GM19025 (cell line): ENCODE data around the gene CCDC78.
"Not testable (repeated sequence)": the region's sequence is repeated elsewhere in the genome, so short reads cannot be mapped to it uniquely, and the experiment has no call there.

ENCODE experiments used
- ATAC-seq: cut with Tn5 transposase; IDR thresholded peaks from one replicate; pipeline ENCODE4 v1.9.1; 2021; ENCODE audit warnings: mild to moderate bottlenecking, low read depth, moderate library complexity; ENCODE audit not compliant: unreplicated experiment

CCDC78 gene

DNA sequence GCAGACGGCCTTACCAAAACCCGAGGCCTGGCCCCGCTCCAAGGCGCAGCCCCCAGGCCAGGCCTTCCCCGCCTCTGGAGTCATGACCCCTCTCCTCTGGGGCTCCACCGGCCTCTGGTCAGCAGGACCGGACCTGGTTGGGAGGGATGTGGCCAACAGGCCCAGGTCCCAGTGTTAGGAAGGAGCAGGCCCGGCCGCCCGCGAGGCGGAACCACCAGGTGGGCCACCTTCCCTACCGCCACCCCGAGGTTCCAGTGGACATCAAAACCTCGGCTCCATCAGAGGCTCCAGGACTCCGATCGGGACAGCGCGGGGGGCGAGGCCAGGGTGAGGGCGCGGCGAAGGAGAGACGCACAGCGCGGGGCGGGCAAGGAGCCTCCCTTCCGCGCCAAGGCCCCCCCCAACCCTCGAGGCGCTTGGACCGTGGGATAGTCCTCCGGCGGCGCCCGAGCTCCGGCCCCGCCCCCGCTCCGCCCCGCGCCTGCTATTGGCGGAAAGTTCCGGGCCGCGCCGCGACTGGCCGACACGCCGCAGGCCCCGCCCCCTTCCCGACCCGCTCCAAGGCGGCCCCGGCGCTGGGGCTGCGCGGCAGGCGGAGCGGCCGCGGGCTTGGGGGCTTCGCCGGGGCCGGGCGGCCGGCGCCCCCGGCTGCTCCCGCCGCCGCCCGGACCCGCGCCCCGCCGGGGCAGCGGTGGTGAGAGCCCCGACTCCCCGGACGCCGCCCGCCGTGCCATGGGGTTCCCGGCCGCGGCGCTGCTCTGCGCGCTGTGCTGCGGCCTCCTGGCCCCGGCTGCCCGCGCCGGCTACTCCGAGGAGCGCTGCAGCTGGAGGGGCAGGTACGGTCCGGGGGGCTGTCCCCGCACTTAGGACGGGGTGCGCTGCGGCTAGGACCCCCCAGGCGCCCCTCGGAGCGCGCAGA, 11.4 kb downstream of the CCDC78 start, which contains the start of gene METRN:
METRN (plus strand) TSS at position 561 of the 919 bp plus-strand sequence; CDS start at position 733, 172 bp downstream.
- ATAC-seq, result peak; percentile 84

DNA sequence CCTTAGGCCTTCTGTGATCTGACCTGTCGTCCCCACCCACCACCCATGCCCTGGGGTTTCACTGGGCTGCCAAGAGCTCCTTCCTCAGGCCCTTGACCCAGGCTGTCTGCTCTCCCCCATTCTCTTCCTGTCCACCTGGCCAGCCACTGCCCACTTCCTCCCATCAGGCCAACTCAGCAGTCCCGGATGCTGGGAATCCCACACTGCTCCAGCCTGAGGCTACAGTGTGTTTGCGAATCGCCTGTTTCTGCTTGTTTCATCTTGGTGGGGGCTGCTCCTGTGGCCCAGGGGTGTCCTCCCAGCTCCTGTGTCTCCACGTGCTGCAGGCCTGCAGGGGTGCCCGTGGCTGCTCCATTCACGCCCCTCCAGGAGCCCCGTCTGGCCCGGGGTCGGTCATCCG, 12.2 kb downstream of the CCDC78 start:
- no peak for ATAC-seq

DNA sequence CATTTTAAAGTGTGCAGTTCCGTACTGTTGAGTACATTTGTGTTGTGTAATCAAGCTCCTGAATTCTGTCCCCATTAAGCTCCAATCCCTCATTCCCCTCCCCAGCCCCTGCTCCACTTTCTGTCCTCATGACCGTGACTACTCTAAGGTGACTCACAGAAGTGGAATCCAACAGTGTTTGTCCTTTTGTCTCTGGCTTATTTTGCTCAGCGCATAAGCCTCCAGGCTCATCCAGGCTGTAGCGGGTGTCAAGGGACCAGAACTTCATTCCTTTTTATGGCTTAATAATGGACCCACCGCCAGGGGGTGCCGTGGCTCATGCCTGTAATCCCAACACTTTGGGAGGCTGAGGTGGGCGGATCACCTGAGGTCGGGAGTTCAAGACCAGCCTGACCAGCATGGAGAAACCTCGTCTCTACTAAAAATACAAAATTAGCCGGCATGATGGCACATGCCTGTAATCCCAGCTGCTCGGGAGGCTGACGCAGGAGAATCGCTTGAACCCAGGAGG, 13.4 kb downstream of the CCDC78 start:
- ATAC-seq, result not testable (repeated sequence)

DNA sequence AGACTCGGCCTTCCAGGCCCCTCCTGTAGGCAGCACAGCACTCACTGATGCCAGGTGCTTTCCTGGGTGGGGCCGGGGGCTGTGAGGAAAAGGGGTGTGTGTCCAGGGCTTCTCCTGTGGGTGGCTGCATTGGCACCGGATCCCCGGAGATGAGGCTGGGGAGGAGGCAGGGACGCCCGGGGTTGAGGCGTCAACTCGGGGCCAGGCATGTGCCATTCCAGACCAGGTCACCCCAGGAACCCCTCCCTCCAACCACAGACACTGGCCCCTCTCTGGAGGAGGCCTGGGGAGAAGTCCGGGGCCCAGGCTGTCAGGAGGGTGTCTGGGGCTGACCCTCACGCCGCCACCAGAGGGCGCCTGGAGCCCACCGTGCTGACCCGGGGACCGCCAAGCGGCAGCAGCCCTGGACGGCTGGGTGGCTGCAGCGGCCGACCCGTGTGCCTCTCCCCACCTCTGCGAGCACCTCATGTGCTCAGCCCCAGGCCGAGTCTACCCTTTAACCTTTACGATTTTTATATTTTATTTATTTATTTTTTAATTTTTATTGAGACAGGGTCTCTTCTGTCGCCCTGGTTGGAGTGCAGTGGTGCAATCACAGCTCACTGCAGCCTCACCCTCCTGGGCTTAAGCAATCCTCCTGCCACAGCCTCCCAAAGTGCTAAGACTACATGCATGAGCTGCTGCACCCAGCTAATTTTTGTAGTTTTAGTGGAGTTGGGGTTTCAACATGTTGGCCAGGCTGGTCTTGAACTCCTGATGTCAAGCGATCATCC, 14.5 kb downstream of the CCDC78 start:
- no peak for ATAC-seq

DNA sequence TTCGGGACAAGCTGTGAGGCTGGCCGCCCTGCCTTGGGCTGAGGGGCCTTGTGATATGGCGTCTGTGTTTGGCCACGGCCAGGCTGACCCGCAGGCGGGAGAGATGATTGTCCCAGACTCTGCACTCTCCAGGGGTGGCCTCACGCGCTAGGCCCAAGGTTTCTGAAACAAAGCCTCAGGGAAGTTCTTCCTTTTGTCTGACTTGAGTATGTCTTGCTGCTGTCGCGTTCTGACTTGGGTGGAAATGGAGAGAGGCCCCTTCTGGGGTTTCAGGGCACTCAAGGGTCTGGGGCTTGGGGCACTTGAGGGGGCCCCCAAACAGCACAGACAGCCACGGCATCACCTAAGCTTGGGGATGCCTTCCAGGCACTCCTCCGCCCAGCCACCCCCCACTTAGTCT, 15.2 kb downstream of the CCDC78 start:
- ATAC-seq, result no peak

DNA sequence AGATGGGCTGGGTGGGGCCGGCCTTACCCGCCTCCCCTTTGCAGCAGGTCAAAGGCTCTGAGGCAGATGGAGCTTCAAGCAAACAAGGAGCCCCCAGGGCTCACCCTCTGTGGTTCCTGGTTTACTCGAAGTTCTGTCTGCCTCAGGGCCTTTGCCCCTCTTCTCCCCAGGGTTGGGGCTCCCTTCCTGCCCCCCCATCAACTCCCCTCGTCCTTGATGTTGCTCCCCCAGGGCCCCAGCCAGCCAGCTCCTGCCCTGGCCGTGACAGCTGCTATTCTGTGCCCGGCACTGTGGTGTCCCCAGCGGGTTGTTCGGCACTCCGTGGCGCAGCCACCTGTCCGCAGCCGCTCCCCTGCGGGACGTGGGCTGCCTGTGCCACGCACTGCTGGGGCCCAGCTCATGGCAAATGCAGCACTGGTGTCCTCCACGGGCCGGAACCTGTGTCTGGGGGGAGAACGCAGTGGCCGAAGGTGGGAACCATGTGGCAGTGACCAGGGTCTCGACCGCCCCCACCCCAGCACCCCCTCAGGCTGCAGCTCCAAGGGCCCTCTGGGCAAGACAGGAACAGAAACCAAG, 15.7 kb downstream of the CCDC78 start:
- ATAC-seq, result no peak

DNA sequence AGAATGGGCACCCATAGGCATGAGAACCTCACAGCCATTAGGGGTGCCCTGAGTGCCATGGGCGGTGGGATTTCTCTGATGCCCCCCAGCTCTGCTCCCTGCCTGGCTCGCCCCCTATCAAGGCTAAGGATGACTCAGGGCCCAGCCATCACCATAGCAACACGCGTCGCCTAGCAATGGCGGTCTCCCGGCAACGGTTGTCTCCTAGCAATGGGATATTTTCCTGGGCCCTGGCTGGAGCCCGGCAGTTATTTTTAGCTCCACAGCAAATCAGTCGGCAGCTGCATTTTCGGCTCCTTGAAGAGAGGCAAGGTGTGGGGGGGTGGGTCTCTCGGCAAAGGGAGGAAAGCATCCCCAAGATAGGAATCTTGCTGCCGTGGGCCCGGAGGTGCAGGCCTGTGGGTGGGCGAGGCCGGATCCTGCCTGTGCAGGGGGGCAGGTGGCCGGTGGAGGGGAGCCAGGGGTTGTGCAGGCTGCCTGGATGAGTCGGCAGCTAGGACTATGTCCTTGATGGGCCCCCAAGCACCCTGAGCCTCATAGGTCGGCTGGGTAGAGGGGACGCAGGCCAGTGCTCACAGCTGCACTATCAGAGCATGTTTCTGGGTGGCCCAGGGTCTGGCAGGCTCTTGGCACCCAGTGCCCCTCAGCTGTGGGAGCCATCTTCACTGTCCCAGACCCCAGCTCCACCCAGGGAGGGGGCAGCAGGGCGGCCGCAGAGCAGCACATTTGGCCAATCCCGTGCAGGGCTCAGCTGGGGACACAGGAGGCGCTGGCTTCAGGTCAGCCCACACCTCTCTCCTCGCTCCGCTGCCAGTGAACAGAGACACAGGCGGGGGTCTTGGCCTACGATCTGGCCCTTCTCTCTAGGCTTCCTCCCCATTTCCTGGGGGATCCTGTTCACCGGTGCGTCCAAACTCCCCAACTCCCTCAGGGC, 16.4 kb downstream of the CCDC78 start:
- ATAC-seq, result no peak

DNA sequence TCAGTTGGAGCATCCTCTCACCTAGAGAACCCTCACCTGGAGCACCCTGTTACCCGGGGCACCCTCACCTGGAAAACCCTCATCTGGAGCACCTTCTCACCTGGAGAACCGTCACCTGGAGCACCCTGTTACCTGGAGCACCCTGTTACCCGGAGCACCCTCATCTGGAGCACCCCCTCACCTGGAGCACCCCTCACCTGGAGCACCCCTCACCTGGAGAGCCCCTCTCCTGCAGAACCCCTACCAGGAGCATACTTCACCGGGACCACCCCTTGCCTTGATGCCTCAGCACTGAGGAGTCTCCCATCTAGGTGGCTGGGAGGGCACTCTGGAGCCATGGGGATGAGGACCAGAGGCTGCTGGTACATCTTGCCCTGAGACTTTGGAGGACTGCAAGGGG, 17.3 kb downstream of the CCDC78 start:
- no peak for ATAC-seq

DNA sequence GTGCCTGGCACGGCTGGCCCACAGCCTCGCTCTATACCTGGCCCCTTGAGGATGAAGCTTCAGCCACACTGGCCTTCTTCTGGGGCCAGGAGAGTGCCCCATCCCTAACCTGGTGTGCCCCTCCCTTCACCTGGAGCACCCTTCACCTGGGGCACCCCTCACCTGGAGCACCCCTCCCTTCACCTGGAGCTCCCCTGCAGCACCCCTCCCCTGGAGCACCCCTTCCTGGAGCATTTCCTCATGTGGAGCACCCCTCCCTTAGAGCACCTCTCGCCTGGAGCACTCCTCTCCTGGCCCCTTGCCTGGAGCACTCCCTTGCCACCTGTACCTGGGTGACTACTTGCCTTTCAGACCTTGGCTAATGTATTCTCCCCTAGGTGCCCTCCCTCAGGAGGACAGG, 18.2 kb downstream of the CCDC78 start:
- ATAC-seq, result no peak

DNA sequence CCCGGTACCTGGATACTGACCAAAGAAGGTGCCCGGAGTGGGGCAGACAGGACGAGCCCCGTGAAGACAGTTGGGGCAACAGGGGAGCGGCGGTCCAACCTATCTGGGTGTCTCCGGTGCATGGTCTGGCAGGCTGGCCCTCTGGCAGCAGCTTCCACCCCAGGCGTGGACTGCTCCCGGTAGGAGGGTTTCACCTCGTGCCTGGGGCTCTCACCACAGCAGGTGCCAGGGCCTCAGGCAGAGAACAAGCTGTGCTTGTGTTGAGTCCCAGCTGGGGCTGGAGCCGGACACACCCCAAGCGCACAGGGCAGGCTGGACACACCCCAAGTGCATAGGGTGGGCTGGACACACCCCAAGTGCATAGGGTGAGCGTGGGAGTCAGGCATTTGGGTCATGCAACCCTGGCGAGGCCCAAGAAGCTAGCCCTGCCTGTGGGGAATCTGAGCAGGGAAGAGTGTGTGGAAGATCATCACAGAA, 19.1 kb downstream of the CCDC78 start:
- no peak for ATAC-seq

DNA sequence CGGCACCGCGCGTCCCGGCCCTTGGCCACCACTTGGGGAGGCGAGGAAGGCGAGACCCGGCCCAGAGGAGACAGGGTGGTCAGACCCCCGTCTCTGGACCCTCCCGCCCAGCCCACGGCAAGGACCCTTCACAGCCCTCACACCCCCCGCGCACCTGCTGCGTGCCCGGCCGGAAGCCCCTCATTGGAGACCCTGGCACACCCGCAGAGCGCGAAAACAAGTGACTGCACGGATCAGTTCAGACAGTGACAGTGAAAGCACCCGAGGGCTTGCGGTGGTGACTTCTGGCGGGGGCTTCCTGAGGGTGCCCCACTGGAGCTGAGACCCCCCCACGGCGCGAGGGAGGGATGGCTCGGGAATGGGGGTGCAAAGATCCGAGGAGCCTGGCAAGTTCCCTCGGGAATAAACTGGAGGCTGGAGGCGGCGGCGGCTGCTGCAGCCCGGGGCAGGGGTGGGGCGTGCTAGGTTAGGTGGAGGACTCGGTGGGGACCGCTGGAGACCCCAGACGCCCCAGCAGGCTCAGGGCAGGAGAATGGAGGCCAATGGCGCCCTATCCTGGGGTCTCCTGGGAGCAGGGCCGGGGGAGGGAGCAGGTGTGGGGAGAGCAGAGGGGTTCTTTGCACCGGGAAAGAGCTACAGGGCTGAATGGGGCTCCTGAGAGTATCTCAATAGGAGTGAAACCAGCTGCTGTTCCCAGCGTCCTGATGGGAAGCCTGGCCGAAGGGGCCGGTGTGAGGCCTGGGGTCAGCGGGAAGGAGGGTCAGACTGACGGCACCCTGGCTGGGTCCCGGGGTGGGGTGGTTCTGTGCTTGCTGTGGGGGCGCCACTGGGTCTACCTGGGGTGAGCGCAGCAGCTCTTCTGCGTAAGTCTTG, 19.8 kb downstream of the CCDC78 start:
- no peak for ATAC-seq

DNA sequence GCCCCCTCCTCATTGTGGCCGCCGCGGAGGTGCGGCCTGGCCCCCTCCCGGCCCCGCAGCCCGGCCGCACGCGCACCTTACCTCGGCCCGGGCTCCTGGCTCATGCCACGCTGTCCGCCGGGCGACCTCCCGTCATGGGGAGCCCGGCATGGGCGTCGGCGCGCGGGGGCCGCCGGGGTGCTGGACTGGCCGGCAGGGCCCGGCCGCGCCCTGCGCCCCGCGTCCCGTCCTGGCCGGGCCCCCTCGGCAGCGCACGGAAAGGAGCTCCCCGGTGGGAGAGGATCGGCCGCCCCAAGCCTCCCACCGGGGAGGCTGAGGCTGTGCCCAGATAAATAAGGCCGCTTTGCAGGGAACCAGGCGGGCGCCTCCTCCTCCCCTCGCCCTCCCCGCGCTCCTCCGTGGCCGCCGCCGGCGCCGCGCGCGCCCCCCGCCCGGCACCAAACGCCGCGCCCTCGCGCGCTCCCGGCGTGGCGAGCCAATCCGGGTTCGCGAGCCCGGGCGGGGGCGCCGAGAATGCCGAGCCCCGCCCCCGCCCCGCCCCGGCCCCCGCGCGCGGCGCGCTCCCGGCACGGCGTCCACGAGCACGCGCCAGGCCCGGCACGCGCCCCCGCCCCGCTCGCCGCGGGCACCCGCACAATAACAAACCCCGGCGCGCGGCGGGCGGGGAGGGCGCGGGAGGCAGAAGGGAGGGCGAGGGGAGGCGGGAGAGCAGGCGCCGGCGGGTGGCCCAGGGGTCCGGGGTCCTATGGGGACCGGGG, 20.6 kb downstream of the CCDC78 start, which contains the start of gene FBXL16:
FBXL16 (minus strand) TSS at position 371 of the 758 bp plus-strand sequence. CDS start 8,396 bp downstream, outside the sequence.
- no peak for ATAC-seq

DNA sequence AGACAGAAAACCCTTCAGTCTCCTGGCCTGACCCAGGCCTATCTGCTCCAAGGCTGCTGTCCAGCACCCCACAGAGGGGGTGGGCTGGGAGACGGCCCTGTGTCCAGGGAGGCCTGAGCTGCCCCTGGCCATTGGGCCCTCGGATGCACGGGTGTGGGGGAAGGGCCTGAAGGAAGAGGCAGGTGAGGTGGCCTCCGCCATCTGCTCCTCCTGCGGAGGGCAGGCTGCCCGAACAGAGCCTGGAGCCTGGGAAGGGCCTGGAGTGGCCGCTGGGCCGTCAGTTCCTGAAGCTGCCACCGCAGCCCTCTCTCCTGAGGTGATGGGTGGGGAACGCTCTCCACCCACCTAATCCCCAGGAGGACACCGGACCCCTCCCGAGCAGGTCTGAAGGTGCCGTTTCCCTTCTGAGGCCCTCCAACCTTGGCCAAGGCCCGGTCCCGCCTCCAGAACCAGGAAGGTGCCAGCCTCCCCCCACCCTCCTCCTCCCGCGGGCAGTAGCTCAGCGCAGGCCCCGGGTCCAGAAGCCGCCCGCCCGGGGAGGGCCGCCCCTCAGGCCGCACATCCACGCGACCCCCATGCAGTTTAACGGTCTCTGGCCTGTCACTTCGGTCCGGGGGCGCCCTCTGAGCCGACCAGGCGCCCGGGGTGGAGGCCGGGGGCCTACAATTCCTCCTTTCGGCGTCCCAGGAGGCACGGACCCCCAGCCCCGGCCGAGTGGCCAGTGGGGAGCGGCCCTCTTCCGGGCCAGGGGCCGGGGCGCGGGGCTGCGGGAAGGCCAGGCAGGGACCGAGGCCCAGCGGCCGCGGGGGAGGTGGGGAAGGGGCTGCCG, 21.5 kb downstream of the CCDC78 start:
- no peak for ATAC-seq

DNA sequence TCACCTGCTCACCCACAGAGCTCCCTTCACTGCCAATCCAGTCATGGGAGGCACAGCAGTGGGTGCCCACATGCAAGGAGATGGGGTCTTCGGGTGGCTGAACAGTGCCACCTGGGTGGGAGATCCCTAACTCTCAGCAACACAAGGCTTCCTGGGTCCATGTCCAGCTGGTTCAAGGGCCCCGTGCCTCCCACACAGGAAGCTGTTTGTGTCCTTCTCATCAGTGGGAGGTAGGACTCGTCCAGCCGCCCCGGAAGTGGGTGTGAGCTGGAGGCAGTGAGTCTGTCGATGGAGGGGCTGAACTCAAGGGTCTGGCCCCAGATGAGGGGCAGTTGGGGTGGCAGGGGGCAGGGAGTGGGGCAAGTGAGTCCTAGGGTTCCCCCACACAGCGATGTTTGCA, 22.2 kb downstream of the CCDC78 start:
- ATAC-seq, result no peak

DNA sequence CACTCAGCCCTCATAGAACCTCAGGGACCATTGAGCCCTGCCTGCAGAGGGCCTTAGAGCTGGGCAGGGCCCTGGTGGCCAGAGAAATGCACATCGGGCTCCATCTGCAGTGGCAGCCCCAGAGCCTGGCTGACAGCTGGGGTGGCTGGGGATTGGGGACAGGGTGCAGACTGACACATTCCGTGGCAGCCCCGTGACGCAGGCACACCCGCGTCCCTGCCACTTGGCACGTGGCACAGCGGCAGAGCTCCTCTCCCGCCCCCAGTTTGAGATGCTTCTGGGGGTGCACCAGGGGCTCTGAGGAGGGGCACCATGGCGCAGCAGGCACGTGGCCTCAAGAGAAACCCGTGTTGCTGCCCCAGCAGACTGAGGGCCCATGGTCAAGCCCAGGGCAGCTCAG, 22.8 kb downstream of the CCDC78 start:
- ATAC-seq, result no peak

DNA sequence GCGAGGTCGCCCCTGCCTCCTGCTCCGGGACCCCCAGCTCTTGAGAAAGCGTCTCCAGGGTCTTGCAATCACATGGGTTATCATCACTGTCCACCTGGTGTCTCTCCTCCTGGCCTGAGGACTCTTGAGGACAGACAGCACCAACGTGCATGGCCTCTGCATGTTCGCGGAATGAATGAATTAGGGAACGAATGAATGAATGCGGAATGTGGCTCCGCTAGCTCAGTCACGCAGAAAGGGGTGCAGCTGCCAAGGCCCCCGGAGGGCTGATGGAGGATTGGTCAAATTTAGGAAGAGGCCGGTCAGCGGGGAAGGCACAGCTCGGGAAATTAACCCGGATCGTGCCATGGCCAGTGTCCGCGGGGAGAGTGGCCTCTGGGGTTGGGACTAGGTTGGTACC, 23.9 kb downstream of the CCDC78 start:
- ATAC-seq, result no peak
